Measurements from ENCODE around the gene COG4. TPM values are rescaled to one million over a fixed set of nuclear protein-coding genes. Genes with fewer than 3 reads are reported as not detected.

The COG4 gene
- total RNA-seq, 1 donor from 2014 or later, result 62.6 TPM

DNA sequence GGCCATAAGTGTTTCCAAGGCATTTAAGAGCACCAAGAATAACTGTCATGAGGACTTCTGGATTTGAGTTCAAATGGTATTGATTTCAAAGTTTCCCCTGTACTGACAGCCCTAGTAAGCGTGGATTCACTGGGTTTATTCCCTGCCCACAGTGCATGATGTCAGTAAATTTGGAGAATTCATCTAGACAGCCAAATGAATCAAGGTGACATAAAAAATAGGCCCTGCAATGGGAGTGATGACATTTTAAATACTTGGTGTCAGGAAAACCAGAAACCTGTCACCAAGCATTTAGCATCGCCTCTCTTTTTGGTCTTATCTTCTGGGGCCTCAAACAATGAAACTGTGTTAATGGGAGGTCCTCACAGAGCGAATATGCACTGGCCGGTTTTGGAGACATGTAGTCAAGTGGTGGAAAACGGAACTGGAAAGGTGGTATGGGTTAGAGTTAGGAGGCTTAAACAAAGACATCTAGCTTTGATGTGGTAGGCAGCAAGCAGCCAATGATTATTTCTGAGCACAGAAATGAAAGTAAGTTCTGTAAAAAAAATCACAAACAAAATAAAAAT is 29.1 kb downstream of the COG4 start:
- no peaks in the 10 kb centered on the region for H3K27me3 Mint-ChIP-seq (ENCODE audit: low read depth)
- DNase-seq (ENCODE audit: low spot score in 2 of 2, unreplicated experiment in 2 of 2), result no peak
- H3K4me3 Mint-ChIP-seq, result no peak overlapping the region
- H3K9me3 Mint-ChIP-seq, result no peaks in the 10 kb centered on the region
- H3K4me1 Mint-ChIP-seq, result no peaks in the 10 kb centered on the region
- no peak overlapping the region for H3K27ac Mint-ChIP-seq
- H3K36me3 Mint-ChIP-seq, result peaks cover 37% of the 10 kb centered on the region
- TF ChIP-seq, protein P1, sequence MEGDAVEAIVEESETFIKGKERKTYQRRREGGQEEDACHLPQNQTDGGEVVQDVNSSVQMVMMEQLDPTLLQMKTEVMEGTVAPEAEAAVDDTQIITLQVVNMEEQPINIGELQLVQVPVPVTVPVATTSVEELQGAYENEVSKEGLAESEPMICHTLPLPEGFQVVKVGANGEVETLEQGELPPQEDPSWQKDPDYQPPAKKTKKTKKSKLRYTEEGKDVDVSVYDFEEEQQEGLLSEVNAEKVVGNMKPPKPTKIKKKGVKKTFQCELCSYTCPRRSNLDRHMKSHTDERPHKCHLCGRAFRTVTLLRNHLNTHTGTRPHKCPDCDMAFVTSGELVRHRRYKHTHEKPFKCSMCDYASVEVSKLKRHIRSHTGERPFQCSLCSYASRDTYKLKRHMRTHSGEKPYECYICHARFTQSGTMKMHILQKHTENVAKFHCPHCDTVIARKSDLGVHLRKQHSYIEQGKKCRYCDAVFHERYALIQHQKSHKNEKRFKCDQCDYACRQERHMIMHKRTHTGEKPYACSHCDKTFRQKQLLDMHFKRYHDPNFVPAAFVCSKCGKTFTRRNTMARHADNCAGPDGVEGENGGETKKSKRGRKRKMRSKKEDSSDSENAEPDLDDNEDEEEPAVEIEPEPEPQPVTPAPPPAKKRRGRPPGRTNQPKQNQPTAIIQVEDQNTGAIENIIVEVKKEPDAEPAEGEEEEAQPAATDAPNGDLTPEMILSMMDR (IDR thresholded peaks at IDR 0.05; ENCODE audit: unreplicated experiment), result no peak

DNA sequence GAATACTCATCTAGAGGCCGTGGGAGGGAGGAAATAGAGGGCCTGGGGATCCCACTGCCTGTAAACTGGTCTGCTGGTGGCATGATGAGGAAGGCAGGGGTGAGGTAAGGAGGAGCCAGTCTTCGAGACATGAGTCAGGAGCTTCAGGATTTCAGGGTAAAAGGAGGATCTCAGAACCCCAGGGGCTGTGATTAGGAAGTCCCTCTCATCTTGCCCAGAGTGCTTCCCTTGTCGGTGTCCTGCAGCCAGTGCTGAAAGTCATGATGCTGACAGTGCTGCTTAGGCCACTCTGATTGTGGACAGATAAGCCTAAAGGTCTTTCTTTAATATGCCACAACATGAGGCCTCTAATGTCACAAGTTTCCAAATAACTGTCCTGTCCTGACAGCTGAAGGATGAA is 29.6 kb downstream of the COG4 start:
- DNase-seq (ENCODE audit: low spot score in 2 of 2, unreplicated experiment in 2 of 2), result no peak
- no peak overlapping the region for H3K27ac Mint-ChIP-seq
- peaks cover 37% of the 10 kb centered on the region for H3K36me3 Mint-ChIP-seq
- H3K27me3 Mint-ChIP-seq (ENCODE audit: low read depth), result no peaks in the 10 kb centered on the region
- TF ChIP-seq, protein P1 (IDR thresholded peaks at IDR 0.05; ENCODE audit: unreplicated experiment), result no peak
- H3K4me1 Mint-ChIP-seq, result no peaks in the 10 kb centered on the region
- no peak overlapping the region for H3K4me3 Mint-ChIP-seq
- no peaks in the 10 kb centered on the region for H3K9me3 Mint-ChIP-seq

DNA sequence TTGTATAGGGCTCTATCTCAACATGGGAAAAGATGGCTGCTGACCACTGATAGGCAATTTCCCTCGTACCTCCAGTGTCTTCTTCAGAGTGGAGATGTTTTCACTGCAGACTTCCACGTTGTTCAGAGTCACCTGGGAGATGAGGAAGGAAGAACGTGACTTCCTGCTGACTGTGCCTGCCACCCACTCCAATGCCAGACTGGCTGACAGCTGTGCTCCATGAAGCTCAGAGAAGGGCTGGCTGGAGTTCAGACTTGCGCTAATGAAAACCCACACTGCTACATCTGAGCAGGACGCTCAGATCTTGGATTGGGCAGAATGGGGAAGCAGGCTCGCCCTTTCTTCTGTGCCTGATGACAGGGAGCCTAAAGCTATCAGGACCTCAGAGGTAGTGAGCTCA is 33.1 kb downstream of the COG4 start:
- Mint-ChIP-seq H3K27me3 (ENCODE audit: low read depth) (no peaks in the 10 kb centered on the region), H3K36me3 (peaks cover 34% of the 10 kb centered on the region), H3K27ac (no peak overlapping the region), H3K9me3 (no peaks in the 10 kb centered on the region), H3K4me1 (no peaks in the 10 kb centered on the region), H3K4me3 (no peak overlapping the region)
- no peak for DNase-seq (ENCODE audit: low spot score in 2 of 2, unreplicated experiment in 2 of 2)
- TF ChIP-seq, protein P1 (IDR thresholded peaks at IDR 0.05; ENCODE audit: unreplicated experiment), result no peak

DNA sequence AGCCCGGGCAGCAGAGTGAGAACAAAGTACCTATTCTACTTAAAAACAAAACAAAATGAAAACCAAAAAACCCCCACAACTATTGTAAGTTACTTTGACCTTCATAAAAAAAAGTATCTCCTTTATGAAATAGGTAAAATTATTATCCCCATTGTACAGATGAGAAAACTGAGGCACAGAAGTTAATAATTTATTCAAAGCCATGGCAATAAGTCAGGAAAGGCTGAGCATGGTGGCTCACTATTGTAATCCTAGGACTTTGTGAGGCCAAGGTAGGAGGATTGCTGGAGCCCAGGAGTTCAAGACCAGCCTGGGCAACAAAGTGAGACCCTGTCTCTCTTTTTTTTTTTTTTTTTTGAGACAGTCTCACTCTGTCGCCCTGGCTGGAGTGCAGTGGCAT is 38.5 kb downstream of the COG4 start:
- Mint-ChIP-seq H3K4me3 (no peak overlapping the region), H3K4me1 (no peaks in the 10 kb centered on the region), H3K36me3 (peaks cover 20% of the 10 kb centered on the region), H3K27ac (no peak overlapping the region), H3K27me3 (ENCODE audit: low read depth) (no peaks in the 10 kb centered on the region), H3K9me3 (no peaks in the 10 kb centered on the region)
- TF ChIP-seq, protein P1 (IDR thresholded peaks at IDR 0.05; ENCODE audit: unreplicated experiment), result no peak
- DNase-seq (ENCODE audit: low spot score in 2 of 2, unreplicated experiment in 2 of 2), result no peak

- Mint-ChIP-seq H3K36me3 (peaks cover 18% of the 10 kb centered on the region), H3K27ac (no peak overlapping the region), H3K4me1 (no peaks in the 10 kb centered on the region), H3K9me3 (no peaks in the 10 kb centered on the region), H3K27me3 (ENCODE audit: low read depth) (no peaks in the 10 kb centered on the region), H3K4me3 (no peak overlapping the region)
- TF ChIP-seq, protein P1 (IDR thresholded peaks at IDR 0.05; ENCODE audit: unreplicated experiment), result no peak
- no peak for DNase-seq (ENCODE audit: low spot score in 2 of 2, unreplicated experiment in 2 of 2)
Observed at GRCh38 chr16:70483426-70483825, 39.9 kb downstream of the COG4 start.

DNA sequence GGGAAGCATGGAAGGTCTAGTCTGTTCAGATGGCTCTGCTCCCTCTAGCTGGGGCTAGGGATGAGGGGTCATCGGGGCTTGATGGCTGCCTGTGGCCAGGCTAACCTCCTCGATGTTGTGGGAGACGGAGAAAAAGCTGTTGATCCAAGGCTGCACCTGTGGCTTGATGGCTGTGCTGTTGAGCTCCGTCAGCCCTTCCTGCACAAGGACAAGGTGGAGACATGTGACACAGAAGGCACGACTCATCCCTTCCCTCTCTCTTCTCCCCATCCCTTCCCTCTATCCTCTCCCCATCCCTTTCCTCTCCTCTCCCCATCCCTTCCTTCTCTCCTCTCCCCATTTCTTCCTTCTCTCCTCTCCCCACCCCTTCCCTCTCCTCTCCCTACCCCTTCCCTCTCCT is 40.7 kb downstream of the COG4 start:
- Mint-ChIP-seq H3K27ac (no peak overlapping the region), H3K4me1 (no peaks in the 10 kb centered on the region), H3K27me3 (ENCODE audit: low read depth) (no peaks in the 10 kb centered on the region), H3K9me3 (no peaks in the 10 kb centered on the region), H3K4me3 (no peak overlapping the region), H3K36me3 (peaks cover 18% of the 10 kb centered on the region)
- DNase-seq (ENCODE audit: low spot score in 2 of 2, unreplicated experiment in 2 of 2), result no peak
- TF ChIP-seq, protein P1 (IDR thresholded peaks at IDR 0.05; ENCODE audit: unreplicated experiment), result no peak

All from mesothelial cell of epicardium (in vitro differentiated cells).